GM12872 (cell line): ENCODE data around the gene JUP.

Source experiments
- TF ChIP-seq, protein P1 (sequence below): IDR thresholded peaks from 3 replicates; pipeline ENCODE4 v1.5.1; 2011; ENCODE audit warnings: low read depth, mild to moderate bottlenecking, low read length, moderate library complexity; ENCODE audit not compliant: insufficient read depth

Gene JUP

DNA sequence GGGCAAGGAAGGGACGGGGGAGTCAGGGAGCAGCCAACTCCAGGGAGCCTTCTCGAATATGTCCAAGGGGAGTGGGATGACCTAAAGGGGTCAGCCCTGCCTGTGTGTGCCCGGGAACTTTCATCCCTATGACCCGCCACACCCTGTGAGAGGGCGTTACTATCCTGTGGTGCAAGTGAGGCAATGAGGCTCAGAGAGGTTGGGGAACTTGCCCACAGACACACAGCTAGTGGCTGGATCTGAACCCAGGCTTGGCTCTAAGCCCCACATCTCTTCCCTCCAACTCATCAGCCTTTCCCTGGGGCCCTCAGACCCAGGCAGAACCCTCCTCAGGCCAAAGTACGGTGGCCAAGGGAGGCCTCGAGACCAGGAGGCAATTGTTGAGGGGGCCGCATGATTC is 23.2 kb downstream of the JUP start:
- TF ChIP-seq, protein P1, sequence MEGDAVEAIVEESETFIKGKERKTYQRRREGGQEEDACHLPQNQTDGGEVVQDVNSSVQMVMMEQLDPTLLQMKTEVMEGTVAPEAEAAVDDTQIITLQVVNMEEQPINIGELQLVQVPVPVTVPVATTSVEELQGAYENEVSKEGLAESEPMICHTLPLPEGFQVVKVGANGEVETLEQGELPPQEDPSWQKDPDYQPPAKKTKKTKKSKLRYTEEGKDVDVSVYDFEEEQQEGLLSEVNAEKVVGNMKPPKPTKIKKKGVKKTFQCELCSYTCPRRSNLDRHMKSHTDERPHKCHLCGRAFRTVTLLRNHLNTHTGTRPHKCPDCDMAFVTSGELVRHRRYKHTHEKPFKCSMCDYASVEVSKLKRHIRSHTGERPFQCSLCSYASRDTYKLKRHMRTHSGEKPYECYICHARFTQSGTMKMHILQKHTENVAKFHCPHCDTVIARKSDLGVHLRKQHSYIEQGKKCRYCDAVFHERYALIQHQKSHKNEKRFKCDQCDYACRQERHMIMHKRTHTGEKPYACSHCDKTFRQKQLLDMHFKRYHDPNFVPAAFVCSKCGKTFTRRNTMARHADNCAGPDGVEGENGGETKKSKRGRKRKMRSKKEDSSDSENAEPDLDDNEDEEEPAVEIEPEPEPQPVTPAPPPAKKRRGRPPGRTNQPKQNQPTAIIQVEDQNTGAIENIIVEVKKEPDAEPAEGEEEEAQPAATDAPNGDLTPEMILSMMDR, result no peak

DNA sequence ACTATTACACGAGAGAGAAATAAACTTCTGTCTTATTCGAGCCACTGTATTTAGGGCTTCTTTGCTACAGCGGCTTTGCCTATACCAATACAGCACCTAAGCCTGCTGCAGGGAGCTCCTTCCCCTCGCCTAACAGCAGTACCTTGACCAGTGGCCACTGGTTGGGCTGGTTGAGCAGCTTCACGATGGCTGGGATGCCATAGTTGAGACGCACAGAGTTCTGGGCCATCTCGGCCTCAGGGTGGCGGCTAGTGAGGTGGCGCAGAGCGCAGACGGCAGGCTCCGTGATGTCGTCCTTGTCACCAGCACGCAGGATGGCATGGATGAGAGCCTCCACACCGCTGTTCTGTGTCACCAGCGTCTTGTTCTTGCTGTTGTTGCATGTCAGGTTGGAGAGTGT is 23.7 kb downstream of the JUP start:
- TF ChIP-seq, protein P1, result no peak

DNA sequence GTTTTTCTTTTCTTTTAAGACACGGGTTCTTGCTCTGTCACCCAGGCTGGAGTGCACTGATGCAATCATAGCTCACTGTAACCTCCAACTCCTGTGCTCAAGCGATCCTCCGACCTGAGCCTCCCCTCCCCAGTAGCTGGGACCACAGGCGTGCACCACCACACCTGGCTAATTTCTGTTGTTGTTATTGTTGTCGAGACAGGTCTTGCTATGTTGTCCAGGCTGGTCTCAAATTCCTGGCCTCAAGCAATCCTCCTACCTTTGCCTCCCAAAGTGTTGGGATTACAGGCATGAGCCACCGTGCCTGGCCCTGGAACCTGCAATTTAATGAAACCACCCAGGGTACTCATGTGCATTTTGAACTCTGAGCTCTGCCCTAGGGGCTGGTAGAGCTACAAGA is 24.1 kb downstream of the JUP start:
- TF ChIP-seq, protein P1, result no peak

DNA sequence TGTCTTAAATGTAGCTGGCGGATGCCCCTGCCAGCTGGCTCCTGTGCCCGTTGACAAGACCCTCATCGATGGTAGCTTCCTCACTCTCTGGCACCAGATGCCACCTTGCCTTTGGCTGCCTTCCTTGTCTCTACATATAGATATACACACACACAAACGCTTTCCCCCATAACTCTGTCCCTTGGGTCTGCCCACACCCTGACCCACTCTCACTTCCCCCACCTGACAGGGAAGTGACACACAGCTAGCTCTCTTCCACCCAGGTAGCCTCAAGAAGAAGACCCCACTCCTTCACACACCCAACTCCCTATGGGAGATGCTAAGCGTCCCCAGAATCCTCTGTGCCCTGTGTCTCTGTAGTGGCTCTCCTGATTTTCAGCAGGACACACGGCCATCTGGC is 25.6 kb downstream of the JUP start:
- TF ChIP-seq, protein P1, result no peak

DNA sequence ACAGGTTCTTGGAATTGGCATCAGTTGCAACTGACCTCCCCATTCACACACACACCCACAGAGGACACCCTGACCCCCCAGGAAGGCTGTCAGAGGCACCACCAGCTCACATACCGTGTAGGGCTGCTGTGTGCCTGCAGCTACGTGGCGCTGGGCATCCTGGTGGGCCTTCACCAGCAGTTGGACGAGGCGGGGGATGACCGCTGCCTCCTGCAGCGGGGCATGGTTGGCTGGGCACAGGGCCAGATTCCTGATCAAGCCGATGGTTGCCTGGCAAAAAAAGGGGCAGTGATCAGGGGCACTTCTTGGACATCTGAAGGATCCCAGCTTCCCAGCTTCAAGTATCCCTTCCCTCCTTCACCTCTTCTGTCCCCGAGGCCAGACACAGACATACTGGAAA is 27.9 kb downstream of the JUP start:
- TF ChIP-seq, protein P1, result no peak

DNA sequence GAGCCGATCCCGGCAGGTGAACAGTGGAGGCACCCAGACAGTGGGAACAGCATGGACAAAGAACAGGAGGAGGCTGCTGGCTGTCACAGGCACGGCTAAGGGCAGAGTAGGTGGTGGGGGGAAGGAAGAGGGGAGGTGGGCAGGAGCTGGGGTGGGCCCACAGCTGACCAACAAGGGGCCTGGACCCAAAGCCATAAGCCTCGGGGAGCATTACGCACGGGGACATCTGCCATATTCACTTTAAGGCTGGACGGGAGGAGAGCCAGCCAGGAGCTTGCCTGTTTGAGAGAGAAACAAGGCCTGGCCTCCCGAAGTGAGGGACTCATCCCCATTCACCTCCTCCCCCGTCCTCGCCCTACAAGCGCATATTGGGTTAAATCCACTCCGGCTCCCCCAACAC is 32.4 kb downstream of the JUP start:
- TF ChIP-seq, protein P1, result no peak

DNA sequence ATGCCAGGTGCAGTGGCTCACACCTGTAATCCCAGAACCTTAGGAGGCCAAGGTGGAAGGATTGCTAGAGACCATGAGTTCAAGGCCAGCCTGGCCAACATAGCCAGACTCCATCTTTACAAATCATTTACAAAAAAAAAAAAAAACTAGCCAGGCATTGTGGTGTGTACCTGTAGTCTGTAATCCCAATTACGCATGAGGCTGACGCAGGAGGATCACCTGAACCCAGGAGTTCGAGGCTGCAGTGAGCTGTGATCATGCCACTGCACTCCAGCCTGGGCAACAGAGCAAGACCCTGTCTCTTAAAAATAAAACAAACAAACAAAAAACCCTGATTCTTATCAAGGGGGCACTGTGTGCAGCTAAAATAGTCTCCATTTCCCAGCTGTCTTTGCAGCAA is 35.2 kb downstream of the JUP start:
- TF ChIP-seq, protein P1, result no peak

DNA sequence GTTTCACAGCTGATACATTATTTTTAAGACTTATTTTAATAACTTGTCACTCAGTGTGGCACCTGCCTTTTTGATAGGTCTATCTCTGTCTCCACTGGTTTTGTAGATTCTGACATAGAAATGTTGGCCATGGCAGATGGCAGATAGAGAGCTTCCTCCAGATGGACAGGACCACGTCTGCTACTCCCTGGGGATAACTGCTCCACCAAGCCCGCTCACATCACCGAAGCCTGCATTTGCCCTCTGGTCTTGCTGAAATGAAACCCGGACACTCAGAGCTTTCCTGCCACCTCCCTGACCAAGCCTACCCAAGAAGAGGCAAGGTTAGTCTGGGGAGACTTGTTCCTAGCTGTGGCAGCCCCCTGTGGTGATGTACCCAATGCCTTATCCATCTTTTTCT is 35.6 kb downstream of the JUP start:
- TF ChIP-seq, protein P1, result no peak
